ENCODE measurements around the gene IL22RA1.

Gene IL22RA1

GRCh38 chr1:24071941-24072340 lies 71.0 kb downstream of the IL22RA1 start:
- no peak for DNase-seq (ENCODE audit: low read depth)

DNA sequence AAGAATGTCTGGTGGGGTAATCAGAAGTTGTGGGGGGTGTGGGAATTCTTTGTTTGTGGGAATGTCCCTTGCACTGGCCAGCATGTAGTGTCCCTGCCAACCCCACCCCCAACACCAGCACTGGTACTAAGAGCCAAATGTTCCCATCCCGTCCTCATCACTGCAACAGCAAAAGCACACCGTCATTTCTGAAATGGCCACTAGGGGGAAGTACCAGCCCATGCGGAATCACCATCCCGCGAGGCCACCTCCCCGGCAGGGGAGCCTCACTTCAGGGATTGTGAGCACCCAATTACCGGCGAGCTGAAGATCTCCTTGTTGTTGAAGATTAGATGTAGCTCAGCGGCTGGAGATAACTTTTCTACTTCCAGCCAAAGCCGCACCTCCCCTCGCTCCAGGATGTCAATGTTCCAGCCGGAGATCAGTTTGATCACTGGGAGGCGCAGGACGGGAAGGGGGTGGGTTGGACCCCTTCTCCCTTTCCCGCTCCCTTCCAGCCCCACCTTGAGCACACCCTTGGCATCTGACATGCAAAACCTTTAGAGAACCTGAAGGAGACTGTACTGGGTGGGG lies 72.0 kb downstream of the IL22RA1 start:
- DNase-seq (ENCODE audit: low read depth), result peak; percentile 70

DNA sequence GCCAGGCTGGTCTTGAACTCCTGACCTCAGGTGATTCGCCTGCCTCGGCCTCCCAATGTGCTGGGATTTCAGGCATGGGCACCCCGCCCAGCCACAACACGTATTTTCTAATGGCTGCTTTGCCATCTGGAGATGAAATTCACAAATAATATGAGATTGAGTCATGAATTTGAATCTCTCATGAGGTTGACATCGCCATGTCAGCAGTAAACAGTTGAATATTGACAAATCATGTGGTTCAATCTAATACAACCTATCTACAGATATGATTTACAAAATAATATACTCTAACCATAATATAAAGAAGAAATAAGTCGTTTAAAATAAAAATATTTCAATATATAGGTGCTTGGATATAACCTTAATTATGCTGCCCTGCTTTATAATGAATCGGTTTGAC lies 73.1 kb downstream of the IL22RA1 start:
- no peak for DNase-seq (ENCODE audit: low read depth)
